K562 (cell line): Measurements from ENCODE around the gene LENG8. TPM values are rescaled to one million over a fixed set of nuclear protein-coding genes. Genes with fewer than 3 reads are reported as not detected.

ENCODE experiments used
- CBX3 ChIP-seq, 2 experiments: IDR thresholded peaks; 1 replicate in 1 of 2; 2 replicates in 1 of 2; pipeline ENCODE4 v1.6.1; 2012; ENCODE audit warnings: inconsistent platforms in 2 of 2, low read length in 2 of 2, borderline replicate concordance in 1 of 2, control low read depth in 1 of 2
- GATAD2A ChIP-seq: fragments of 450-650 bp; IDR thresholded peaks from 2 replicates; pipeline ENCODE4 v1.6.1; 2017
- ILF3 ChIP-seq: fragments of 450-650 bp; IDR thresholded peaks from 2 replicates; pipeline ENCODE4 v1.6.1; 2018; ENCODE audit warnings: antibody characterized with exemption, mild to moderate bottlenecking, moderate library complexity, borderline replicate concordance
- MGA ChIP-seq: fragments of 450-650 bp; IDR thresholded peaks from 2 replicates; pipeline ENCODE4 v1.6.1; 2016; ENCODE audit warnings: mild to moderate bottlenecking, moderate library complexity
- SFPQ ChIP-seq: fragments of 200-400 bp; formaldehyde crosslinking; IDR thresholded peaks from 2 replicates; pipeline ENCODE4 v1.6.1; 2017; ENCODE audit warnings: mild to moderate bottlenecking, low read depth, low read length, moderate library complexity
- ZBTB34 ChIP-seq: fragments of 250-450 bp; sonication (Bioruptor Pico); IDR thresholded peaks from 2 replicates; pipeline ENCODE4 v1.8.0; 2021; ENCODE audit warnings: mild to moderate bottlenecking, moderate library complexity
- ZNF696 ChIP-seq: fragments of 250-450 bp; sonication (Bioruptor Pico); conservative IDR thresholded peaks from 2 replicates; pipeline ENCODE4 v1.4.0; 2020; ENCODE audit warnings: mild to moderate bottlenecking, moderate library complexity
- polyA plus RNA-seq, 8 experiments: library from polyadenylated mRNA; depleted of rRNA in 4 of 8; stranded (reverse) in 5 of 8; unstranded in 3 of 8; fragments of >200 nt; fragmentation: Nextera tagmentation in 2 of 8; fragmentation: Illumina TruSeq in 1 of 8; extraction: Ambion mirVana in 2 of 8; extraction: Trizol in 1 of 8; gene quantifications; 2 replicates each; pipeline versions ENCODE4 v1.2.1 to v1.2.3, GENCODE V29; 2011 to 2014; ENCODE audit warnings: inconsistent platforms in 1 of 8, missing spikeins in 1 of 8
- total RNA-seq, 7 experiments: library from RNA; depleted of rRNA in 6 of 7; stranded (reverse); fragments of >200 nt in 6 of 7; fragmentation: Illumina TruSeq in 2 of 7; extraction: Trizol in 2 of 7; gene quantifications; 2 replicates each; pipeline versions ENCODE4 v1.2.1 to v1.2.3, GENCODE V29; 2011 to 2021; ENCODE audit warnings: low replicate concordance in 1 of 7

The LENG8 gene
- total and polyA plus RNA-seq, 9 of the 15 experiments (the other 6 are each of a cell fraction or from before 2014, with no cell fraction given) = 0.74 to 146 (median 28.1) TPM

GRCh38 chr19:54464630-54465425 lies 15.8 kb downstream of the LENG8 start (continued):
- peak; percentile 82 for TF ChIP-seq MGA
- no peak for TF ChIP-seq ZNF696 (CRISPR knock-in tag)
- no peak for TF ChIP-seq GATAD2A
- TF ChIP-seq ZBTB34 (CRISPR knock-in tag) = no peak
- no peak for TF ChIP-seq ILF3
- no peak for TF ChIP-seq CBX3 (IDR thresholded peaks at IDR 0.05; ENCODE audit: borderline replicate concordance in 1 of 2, low read length in 2 of 2)
- no peak for TF ChIP-seq SFPQ
